ENCODE measurements around the gene CRK.
"Not testable (repeated sequence)": the region's sequence is repeated elsewhere in the genome, so short reads cannot be mapped to it uniquely, and the experiment has no call there.

Gene CRK

DNA sequence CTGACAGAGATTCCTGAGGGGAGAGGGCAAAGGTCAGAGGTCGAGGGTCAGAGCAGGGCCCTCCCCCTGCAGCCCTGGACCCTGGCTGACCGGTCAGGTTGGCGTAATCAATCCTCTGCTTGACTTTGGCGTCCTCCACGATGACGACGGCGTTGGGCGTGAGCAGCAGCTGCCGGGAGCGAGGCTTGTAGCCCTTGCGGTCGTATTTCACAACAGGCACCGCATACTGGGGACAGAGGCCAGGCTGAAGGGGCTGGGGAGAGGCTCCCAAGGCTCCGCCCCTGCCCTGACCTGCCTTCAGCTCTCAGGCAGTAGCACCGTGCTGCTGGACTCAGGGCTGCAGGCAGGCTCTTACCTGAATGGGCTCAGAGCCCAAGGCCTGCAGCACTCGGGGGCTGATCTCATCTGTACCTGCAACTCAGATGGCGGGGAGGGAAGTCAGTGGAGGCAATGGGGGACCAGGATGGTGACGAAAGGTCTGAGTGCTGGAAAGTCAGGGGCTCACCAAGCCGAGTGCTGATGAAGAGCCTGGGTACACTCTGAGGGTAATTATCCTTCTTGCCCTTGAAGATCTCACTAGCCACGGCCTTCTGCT lies 12.0 kb upstream of the CRK start:
- no peak for DNase-seq (ENCODE audit: low read depth)

DNA sequence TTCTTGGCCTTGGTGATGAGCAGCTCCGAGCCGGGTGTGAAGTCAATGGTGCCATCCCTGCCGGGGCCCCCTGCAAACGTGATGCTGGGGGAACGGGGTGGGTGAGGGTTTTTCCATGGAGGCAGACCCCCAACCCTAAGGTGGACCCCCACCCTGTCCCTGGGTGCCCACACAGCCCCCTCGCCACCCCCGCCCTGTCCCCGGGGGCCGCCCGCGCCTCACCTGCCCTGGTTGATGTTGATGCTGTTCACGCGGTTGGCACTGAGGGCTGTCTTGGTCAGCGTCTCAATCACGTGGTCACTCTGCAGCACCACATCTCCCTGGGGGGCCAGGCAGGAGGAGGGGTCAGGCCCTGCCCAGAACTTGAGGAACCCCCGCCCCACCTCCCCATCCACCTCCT lies 11.2 kb upstream of the CRK start:
- DNase-seq (ENCODE audit: low read depth), result no peak

DNA sequence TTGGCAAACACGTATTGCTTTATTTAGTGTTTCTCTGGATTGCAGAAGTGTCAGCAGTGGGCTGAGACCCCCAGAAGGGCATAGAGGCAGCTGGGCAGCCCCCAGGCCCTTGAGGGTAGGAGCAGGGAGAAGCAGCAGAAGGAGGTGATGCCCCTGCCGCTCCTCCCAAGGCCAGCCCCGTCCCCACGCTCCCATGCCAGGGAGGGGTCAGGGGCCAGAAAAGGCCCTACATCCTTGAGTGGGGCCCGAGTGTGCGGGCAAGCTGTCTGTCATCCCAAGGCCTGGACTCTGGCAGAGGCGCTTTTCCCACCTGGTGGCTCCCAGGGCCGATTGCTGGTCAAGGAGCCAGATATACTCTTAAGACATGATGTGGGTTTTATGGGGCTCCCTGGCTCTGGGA lies 8.2 kb upstream of the CRK start:
- no peak for DNase-seq (ENCODE audit: low read depth)

DNA sequence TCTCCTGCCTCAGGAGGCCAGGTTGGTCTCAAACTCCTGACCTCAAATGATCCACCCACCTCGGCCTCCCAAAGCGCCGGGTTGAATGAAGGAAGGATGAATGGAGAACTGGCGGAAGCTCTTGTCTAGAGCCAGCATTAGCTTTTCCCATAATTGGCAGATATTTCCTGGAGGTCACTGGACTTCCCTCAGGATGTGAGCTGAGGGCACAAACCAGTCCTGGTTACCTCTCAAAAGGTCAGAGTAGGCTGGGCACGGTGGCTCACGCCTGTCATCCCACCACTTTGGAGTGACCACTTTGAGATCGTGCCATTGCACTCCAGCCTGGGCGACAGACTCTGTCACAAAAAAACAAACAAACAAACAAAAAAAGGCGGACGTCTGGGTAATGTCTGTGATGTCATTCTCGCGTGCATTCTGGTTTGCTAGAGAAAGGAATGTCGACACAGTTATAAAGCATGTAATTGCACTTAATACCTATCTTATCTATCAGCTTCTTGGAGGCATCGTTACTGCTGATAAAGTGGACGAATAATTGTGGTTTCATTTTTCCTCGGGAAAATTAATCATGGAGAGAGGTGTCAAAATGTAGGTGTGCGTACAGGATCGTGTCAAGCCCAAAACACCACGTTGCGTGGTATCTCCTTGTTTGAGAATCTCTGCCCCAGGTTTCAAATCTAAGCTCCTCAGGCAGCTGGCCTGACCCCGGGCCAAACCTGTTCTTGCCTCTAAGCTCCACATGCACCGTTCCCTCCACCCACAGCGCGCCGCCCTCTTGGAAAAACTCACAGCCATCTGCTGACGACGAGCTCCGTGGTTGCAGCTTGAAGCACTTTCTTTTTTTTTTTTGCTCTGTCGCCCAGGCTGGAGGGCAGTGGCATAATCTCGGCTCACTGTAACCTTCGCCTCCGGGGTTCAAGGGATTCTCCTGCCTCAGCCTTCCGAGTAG lies 6.4 kb upstream of the CRK start:
- DNase-seq (ENCODE audit: low read depth), result no peak

DNA sequence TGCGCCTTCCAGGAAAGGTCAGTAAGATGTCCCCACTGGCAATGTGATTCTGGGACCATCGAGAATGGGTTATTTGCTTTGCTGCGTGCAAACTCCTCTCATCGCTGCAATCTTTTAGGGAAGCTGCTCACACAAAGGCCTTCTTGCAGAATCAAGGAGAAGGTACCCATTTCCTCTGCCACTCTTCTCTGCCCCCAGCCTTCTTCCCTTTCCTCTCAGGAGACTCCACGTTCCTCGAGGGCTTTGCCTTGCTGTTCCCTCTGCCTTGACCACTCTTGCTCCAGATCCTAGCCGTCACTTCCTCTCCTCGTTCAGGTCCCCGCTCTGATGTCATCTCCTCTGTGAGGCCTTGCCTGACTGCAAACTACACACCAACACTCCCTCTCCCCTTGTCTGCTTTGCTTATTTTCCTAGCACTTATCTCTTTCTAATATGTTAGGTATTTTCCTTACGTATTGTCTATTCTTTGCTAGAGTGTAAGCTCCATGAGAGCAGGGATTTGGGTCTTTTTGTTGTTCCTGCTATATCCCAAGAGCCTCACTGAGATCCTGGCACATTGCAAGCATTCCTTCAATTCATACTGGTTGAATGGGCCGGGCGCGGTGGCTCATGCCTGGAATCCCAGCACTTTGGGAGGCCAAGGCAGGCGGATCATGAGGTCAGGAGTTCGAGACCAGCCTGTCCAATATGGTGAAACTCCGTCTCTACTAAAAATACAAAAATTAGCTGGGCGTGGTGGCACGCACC lies 5.3 kb upstream of the CRK start:
- no peak for DNase-seq (ENCODE audit: low read depth)

DNA sequence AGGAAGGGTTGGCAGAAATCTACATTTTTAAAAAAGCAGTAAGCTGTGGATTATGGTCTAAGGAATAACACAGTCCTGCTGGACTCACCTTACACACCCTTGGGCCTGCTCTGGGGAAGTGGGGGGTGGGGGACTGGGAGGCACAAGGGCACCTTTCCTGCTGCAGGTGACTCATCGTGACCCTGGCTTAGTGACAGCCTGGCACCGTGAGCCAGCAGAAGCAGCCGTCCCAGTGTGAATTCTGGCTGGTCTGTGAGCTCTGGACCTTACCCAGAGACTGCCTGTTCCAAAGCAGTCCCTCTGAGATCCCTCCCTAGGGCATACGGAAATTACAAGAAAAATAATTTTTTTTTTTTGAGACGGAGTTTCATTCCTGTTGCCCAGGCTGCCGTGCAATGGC lies 4.2 kb upstream of the CRK start:
- DNase-seq (ENCODE audit: low read depth), result no peak

DNA sequence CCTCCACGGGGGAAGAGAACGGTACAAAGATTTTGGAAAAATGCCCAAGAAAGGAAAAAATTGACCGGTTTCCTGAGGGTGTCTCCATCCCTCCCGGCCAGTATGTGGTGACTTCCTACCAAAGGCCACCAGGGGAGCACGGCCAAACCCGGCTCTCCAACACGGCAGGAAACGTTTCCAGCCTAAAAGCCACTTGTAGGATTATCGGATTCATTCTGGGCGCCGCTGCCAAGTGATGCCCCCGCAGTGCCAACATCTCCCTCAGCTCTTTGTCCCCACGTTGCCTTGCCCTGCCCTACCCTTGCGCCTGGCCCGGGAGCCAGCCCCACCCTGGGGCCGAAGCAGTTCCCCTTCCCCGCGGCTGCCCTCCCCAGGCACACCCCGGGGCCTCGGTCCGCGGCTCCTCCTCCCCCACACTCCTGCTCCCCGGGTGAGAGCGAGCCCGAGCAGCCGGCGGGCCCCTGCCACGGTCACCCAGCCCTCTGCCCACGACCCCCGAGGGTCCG lies 688 bp downstream of the CRK start:
- DNase-seq (ENCODE audit: low read depth), result peak; percentile 7

DNA sequence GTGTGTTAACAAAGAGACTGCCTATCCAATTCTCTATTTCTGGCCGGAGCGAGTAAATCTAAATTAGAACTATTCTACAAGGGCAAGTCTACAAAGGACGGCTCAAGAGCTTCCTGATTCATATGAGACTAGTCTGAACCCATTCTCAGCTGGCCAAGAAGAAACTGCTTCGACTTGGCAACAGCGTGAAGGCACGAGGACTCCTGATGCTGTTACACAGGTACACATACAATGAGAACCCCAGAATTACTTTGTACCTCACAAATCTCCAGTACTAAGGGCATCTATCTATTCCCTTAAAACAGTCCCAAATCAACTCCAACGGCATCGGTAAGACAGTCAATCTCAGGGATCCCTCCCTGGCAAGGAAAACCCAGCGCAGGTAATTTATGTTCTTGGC lies 1.5 kb downstream of the CRK start:
- no peak for DNase-seq (ENCODE audit: low read depth)

DNA sequence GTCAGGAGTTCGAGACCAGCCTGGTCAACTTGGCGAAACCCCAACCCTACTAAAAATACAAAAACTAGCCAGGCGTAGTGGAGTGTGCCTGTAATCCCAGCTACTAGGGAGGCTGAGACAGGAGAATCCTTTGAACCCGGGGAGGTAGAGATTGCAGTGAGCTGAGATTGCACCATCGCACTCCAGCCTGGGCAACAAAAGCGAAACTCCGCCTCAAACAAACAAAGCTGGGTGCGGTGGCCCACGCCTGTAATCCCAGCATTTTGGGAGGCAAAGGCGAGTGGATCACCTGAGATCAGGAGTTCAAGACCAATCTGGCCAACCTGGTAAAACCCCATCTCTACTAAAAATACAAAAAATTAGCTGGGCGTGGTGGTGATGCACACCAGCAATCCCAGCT lies 2.3 kb downstream of the CRK start:
- not testable (repeated sequence) for DNase-seq (ENCODE audit: low read depth)

DNA sequence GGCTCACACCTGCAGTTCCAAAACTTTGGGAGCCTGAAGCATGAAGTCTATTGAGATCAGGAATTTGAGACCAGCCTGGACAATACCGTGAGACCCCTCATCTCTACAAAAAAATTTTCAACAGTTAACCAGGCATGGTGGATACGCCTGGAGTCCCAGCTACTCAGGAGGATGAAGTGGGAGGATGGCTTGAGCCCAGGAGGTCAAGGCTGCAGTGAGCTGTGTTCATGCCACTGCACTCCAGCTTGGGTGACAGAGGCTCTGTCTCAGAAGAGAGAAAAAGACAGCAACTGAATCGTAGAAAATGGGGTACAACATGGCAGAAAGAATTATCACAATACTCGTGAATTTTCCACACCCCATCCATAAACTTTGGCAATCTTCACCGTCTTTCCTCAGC lies 3.2 kb downstream of the CRK start:
- DNase-seq (ENCODE audit: low read depth), result no peak

DNA sequence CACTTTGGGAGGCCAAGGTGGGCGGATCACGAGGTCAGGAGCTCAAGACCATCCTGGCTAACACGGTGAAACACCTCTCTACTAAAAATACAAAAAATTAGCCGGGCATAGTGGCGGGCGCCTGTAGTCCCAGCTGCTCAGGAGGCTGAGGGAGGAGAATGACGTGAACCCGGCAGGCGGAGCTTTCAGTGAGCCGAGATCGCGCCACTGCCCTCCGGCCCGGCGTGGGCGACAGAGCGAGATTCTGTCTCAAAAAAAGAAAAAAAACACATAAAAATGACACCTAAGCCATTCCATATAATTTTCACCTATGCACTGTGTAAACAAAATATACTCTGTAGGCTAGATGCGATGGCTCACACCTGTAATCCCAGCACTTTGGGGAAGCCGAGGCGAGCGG lies 5.8 kb downstream of the CRK start:
- not testable (repeated sequence) for DNase-seq (ENCODE audit: low read depth)

DNA sequence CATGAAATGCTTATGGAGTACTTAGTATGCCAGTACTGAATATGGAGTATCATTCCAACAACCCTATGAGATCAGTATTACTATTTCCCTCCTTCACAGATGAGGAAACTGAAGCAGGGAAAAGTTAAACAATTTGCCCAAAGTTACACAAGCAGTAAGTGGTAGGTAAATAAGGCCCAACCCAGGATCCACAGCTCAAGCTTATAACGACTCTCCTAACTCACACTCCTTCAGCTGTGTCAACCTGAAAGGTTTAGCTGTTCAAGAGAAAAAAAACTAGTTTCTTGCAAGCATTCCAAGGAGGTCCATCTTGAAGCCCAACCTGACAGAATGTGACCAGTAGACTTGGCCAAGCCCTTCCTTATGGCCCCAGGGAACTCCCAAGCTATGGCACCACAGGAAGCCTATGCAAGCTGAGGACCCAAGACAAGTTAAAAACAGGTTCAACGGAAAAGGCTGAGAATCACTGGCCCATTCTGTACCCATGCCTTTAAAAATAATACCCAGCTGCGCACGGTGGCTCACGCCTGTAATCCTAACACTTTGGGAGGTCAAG lies 6.5 kb downstream of the CRK start:
- DNase-seq (ENCODE audit: low read depth), result no peak

DNA sequence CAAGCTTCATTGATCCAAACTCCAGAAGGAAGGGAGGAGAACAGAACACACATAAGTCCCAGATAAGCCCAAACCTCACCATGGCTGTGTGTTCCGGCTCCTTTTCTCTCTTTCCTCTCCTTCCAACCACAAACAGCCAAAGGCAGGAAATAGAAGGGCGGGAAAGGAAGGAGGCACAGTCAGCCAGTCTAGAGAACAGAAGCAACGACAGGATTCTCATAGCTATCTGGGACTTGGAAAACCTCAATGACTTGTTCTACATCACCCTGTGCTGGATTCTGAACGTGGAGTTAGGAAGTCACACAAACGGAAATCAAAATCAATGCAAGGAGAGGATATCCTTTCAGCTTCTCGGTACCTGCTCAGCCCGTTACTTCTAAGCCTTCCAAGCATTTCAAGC lies 9.0 kb downstream of the CRK start:
- no peak for DNase-seq (ENCODE audit: low read depth)

DNA sequence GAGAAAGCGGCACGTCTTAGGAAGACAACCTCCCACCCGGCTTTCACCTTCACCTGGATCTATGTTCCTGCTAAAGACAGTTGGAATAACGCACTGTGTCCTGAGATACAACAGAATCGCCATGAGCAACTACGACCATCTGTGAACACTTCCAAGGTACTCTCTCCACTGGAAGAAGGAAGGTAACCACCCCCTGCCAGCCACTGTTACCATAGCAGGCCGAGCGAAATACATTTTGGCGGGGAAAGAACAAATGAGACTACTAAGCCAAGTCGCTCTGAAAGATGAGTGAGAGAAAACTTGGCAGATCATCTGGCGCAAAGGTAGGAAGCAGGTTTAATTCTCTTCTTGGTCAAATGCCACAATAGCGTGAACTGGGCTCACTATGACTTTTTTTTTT lies 9.8 kb downstream of the CRK start:
- no peak for DNase-seq (ENCODE audit: low read depth)

DNA sequence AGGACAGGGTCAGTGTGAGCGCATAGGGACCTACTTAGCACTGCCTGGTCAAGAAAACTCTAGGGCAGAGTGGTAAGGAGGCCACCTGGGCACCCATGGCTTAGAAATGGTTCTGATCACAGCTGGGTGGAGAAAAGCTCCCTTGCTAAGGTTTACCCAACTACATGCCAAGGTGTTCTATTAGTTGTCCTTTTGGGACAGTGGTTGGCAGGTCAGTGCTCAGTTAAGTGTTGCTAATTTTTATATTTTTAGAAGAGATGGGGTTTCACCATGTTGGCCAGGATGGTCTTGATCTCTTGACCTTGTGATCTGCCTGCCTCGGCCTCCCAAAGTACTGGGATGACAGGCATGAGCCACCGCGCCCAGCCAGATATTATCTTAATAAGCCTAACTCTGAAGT lies 10.3 kb downstream of the CRK start:
- not testable (repeated sequence) for DNase-seq (ENCODE audit: low read depth)

DNA sequence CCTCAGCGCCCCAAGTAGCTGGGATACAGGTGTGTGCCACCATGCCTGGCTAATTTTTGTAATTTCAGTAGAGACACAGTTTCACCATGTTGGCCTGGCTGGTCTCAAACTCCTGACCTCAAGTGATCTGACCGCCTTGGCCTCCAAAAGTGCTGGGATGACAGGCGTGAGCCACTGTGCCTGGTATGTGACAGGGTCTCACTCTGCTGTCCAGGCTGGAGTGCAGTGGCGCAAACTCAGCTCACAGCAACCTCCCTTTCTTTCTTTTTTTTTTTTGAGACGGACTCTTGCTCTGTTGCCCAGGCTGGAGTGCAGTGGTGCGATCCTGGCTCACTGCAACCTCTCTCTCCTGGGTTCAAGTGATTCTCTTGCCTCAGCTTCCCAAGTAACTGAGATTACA lies 13.3 kb downstream of the CRK start:
- DNase-seq (ENCODE audit: low read depth), result not testable (repeated sequence)

DNA sequence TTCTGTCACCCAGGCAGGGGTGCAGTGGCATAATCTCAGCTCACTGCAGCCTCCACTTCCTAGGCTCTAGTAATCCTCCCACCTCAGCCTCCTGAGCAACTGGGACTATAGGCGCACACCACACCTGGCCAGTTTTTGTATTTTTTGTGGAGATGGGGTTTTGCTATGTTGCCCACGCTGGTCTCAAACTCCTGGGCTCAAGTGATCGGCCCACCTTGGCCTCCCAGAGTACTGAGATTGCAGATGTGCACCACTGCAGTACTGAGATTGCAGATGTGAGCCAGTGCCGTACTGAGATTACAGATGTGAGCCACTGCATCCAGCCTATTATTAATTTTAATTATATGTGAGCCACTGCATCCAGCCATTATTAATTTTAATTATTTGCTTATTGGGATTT lies 13.8 kb downstream of the CRK start:
- DNase-seq (ENCODE audit: low read depth), result no peak

DNA sequence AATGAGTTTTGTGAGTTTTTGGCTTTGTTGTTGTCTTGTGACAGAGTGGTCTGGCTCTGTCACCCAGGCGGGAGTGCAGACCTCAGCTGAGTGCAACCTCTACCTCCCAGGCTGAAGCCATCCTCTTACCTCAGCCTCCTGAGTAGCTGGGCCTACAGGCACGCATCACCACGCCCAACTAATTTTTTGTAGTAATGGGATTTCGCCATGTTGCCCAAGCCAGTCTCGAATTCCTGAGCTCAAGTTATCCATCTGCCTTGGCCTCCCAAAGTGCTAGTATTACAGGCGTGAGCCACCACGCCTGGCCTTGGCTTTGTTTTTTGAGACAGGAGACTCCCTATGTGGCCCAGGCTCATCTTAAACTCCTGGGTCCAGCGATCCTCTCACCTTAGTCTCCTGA lies 15.1 kb downstream of the CRK start:
- no peak for DNase-seq (ENCODE audit: low read depth)

DNA sequence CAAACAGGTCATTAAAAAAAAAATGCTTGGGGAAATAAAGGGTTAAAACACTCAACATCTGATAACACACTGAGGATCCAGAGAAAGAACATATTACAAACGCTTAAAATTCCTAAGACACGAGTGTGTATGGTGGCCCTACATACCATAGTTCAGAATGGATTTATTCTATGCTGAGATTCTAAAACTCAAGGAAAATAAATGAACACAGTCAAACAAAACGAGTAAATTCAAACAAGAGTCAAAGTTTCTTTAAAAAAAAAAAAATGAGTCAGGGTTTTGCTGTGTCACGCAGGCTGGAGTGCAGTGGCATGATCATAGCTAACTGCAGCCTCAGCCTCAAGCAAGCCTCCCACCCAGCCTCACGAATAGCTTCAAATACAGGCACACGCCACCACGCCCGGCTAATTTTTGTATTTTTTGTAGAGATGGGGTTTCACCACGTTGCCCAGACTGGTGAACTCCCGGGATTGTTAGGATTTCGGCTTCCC lies 17.4 kb downstream of the CRK start:
- no peak for DNase-seq (ENCODE audit: low read depth)

DNA sequence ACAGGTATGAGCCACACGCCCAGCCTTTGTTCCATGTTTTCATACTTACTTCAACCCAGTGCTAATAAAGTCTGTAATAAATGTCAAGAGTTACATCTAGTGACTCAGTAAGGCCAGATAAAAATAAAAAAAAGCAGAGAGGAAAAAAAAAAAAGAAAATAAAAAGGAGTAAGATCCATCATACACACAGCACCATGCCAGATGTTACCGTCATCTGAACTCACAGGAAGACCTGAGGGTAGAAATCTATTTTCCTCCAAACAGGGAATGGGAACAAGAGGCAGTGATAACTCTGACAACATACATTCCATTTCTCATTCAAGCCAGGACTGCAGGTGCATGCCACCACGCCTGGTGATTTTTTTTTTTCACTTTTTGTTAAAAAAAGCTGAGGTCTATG lies 20.7 kb downstream of the CRK start:
- no peak for DNase-seq (ENCODE audit: low read depth)

DNA sequence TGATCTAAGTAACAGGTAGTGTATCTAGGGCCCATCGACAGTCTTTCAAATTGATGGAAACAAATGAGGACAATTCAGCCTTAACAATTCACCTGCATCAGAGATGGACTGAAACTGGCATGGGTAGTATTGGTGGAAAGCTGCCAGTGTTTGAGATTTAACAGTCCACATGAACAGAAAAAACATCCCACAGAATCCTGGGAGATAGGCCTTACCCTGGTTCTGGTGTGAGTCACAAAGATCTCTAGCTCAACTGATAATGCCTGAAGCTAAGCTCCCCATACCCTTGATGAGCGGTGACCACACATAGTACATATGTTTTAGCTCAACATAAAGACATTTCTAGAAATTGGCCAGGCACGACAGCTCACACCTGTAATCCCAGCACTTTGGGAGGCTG lies 21.9 kb downstream of the CRK start:
- DNase-seq (ENCODE audit: low read depth), result no peak

DNA sequence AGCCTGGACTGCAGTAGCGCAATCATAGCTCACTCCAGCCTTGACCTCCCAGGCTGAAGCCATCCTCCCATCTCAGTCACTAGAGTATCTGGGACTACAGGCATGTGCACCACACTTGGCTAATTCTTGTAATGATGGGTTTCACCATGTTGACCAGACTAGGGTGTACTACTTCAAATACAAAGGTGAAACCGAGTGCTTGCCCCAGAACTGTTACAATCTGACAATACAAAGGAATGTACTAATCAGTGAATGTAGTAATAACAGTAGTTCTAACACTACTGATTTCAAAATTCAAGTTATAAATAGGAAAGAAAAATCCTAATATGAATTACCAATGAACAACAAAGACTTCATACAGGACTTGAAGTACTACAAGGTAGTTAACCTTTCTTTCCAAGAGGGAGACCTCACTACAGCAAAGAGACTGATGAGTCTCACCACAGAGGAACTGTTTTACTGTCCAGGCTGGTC lies 24.4 kb downstream of the CRK start:
- DNase-seq (ENCODE audit: low read depth), result no peak

Data from T follicular helper cell (primary cell).